ENCODE data around the gene PFKL.

The PFKL gene

DNA sequence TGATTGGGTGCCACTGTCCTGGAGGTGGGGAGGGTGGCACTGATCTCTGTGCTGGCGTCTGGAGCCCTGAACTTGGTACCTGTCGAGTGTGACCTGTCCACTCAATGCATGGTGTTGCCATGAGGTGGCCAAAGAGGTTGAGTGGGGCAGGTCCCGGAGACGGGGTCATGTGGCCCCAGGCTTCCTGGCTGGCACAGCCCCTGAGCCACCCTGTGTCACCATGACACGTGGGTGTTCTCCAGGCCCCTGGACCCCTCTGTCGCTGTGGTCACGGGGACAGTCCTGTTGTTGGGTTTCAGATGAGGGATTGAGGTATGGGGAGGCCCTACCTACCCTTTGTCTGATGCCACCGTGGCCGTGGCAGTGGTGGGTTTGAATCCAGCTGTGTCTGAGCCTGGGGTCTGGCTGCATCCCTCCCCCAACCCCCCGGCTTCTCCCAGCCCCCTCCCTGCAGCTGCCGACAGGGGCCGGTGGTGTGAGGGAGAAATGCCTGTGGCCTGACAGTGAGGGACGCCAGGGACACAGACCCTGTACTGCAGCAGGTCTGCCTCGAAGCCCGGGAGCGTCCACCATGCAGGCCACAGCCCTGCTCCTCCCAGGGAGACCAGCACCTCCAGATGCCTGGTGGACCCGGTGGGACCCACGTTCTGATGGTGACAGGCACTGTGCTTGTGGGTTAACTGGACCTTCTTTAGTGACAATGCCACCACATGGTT is 65.6 kb downstream of the PFKL start:
- FAIRE-seq: no peak

DNA sequence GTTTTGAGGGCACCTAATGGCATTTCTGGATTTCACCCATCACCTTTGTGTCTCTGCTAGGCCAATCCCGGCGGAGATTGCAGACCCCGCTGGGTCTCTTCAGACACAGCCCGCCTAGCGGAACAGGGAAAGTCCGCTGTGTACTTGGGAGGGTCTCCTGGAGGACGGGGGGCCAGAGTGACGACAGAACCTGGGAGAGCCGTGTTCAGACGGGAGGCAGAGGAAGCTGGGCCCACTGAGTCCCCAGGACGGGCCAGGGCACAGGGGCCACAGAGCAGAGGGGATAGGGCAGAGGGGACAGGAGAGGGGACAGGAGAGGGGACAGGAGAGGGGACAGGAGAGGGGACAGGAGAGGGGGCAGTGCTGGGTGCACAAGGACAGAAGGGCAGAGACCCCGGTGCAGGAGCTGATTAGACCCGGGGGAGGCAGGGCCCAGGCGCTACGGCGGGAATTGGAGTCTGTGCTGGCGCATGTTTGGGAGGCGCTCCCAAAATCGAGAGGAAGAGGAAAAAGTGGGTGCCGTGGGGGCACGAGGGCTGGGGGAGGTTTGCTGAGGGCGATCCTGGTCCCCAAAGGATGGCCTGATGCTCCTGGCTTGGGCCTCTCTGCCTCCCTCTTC is 66.2 kb downstream of the PFKL start:
- no peak for FAIRE-seq

DNA sequence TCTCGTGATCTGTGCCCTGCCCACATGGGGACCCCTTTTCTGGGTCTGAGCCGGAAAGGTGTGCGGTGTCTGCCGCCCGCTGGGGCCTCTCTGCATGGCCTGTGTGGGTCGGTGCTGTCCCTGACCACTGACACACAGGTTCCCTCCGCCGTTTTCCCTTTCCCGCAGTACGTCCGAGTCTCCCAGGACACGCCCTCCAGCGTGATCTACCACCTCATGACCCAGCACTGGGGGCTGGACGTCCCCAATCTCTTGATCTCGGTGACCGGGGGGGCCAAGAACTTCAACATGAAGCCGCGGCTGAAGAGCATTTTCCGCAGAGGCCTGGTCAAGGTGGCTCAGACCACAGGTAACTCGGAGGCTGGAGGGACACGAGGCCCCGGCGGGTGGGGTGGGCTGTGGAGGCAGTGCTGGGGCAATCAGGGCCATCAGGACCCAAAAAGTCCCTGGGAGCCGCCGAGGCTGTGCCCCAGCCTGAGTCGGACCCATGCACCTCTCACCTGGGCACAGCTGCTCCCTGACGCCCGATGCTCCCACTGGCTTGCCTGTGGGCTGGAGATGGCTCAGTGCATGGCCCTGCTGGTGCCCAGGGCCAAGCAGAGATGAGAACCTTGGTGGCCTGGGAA is 66.8 kb downstream of the PFKL start:
- FAIRE-seq: no peak

DNA sequence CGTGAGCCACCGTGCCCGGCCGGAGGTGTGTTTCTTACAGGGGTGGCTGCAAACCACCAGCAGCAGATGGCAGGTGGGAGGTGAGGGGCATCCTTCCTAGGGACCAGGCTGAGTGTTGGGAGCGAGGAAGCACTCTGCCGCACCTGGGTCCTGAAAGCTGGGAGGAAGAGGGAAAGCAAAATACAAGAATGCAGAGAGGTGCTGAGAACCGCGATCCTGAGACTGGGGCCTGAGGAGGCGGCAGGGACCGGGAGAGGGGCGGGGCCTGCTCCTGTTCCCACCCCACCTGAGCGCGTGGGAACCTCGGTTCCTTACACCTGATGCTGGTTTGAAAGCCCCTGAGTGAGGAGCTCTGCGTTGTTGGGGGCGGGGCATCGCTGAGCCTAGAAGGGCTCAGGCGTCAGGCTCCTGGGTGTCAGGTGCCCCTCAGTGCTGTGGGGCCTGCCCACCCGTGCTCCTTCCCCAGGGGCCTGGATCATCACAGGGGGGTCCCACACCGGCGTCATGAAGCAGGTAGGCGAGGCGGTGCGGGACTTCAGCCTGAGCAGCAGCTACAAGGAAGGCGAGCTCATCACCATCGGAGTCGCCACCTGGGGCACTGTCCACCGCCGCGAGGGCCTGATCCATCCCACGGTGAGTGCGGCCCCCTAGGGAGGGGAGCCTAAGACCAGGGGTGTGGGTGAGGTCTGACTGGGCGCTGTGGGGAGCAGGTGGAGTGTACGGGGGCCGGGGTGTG is 69.0 kb downstream of the PFKL start:
- FAIRE-seq: no peak

DNA sequence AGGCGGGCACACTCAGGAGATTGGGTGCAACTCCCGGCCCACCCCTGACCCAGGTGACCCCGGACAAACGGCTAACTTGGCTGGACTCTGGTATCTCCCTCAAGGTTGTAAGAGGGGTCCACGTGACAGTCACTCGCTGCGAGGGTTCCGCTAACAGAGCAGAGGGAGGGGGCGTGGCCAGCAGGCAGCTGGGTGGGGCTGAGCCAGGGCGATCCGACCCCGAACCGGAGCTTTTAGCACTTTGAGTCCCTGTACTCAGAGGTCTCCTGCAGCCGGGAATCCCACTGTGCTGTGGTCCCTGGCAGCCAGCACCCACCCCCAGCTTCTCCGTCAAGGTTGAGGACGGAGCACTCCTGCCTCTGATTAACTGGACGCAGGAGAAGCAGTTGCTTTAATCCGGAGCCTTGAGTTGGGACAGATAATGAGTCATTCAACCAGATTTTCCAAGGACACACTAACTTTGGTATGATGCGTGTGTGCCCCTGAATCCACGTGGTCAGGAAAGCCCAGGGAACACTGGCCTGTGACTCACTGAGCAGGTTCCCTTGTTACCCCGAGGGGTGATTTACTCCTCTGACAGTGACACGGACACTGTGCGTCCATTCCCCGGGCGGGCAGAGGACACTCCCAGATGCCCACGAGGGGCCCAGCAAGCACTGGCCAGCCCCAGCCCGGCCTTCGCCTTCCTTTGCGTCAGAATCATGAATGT is 70.3 kb downstream of the PFKL start:
- FAIRE-seq: no peak

DNA sequence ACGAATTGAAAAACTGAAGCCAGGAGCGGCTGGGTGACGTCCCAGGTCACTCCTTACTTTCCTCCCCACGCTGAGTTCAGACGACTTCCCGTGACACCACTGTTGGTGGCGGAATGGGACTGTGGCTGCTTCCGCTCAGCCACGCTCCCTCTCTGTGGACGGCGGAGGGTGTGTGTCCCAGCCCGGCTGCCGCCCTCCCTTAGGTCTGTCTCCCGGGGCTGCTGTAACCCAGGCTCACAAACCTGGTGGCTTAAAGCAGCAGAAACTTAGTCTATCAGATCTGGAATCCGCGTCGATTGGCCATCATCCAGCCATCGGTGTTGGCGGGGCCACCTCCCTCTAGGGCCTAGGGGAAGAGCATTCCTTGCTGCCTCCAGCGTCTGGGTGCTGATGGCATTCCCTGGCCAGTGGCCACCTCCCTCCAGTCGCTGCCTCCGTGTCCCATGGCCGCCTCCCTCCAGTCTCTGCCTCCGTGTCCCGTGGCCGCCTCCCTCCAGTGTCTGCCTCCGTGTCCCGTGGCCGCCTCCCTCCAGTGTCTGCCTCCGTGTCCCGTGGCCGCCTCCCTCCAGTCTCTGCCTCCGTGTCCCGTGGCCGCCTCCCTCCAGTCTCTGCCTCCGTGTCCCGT is 71.0 kb downstream of the PFKL start:
- no peak for FAIRE-seq

DNA sequence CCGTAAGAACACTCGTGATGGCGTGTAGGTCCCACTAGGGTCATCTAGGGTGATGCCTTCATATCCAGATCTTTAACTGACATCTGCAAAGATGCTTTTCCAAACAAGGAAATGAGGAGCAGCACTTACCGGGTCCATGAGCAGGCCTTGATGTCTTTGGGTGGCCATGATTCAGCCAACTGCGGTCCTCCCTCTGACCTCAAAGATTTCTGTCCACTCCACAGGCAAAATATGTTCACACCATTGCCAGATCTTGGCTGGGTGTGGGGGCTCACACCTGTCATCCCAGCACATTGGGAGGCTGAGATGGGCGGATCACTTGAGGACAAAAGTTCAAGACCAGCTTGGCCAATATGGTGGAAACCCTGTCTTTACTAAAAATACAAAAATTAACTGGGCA is 71.7 kb downstream of the PFKL start:
- no peak for FAIRE-seq

DNA sequence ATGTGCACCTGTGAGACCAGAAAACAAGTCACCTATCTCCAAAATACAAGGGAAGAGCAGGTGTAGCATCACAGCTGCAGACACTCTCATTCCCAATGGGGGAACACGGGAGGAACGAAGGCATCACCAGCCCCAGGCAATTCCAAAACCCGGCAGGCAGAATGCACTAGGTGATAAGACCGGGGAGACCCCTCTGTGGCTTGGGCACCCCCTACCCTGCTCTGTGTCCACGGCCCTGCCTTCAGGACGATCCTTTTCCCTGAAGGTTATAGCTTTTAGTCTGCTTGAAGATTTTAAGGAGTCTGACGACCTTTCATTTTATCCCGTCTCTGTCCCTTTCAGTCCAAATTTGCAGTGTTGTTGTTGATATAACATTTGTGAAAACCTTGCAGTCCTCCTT is 72.8 kb downstream of the PFKL start:
- no peak for FAIRE-seq

DNA sequence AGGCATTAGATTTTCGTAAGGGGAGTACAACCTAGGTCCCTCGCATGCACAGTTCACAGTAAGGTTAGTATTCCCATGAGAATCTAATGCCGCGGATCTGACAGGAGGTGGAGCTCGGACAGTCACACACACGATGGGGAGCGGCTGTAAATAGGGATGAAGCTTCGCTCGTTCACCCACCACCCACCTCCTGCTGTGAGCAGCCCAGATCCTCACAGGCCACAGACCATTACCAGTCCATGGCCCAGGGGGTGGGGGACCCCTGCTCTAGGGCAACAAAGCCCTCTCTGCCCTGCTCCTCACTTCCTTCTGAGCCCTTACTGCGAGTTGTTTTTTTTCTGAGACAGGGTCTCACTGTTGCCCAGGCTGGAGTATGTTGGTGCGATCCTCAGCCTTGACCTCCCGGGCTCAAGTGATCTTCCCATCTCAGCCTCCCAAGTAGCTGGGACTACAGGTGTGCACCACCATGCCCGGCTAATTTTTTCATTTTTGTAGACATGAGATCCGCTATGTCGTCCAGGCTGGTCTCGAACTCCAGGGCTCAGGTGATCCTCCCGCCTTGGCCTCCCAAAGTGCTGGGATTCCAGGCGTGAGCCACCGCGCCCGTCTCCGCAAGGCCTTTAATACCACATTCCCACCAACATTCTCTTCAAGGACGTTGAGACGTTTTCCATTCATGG is 74.9 kb downstream of the PFKL start:
- FAIRE-seq: no peak

DNA sequence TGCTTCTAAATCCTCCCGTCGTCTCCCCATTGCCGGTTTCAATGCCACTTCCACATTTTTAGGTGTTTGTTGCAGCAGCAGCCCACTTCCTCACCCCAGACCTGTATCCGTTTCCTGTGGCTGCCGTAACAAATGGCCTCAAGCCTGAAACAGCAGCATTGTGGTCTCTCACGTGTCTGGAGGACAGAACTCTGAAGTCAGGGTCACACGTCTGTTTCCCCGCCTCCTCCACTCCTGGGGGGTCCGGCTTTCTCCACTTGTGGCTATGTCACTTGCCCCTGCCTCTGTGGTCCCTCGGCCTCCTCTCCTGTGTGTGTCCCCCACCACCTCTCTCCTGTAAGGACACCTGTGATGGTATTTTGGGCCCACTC is 75.4 kb downstream of the PFKL start:
- FAIRE-seq: no peak

DNA sequence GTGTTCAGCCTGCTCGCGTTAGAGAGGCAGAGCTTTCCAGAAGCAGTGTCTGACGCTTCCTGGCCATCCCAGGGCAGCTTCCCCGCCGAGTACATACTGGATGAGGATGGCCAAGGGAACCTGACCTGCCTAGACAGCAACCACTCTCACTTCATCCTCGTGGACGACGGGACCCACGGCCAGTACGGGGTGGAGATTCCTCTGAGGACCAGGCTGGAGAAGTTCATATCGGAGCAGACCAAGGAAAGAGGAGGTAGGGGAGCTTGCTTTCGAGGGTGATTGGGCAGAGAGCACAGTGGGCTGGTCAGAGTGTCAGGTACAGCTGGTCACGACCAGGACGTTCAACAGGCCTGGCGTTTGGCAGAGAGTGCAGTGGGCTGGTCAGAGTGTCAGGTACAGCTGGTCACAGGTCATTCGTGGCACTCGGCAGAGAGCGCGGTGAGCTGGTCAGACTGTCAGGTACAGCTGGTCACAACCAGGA is 75.9 kb downstream of the PFKL start:
- FAIRE-seq: no peak

DNA sequence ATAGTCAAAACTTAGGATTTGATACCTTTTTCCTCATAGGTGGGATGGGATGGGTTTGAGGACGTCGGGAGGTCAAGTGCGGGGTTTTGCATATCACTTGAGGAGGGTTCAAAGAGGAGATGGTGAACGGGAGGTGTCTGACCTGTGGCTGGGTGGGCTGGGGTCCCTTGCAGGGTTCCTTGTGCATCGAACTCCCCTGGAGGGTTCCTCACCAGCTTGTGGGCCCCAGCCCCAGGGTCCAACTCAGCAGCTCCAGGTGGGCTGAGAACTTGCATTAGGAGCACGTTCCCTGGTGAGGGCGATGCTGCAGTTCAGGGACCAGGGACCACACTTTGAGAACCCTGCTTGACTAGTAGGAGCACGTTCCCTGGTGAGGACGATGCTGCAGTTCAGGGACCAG is 76.8 kb downstream of the PFKL start:
- no peak for FAIRE-seq

Data from colon (tissue), 2 donors.